H1 (cell line): ENCODE measurements around the gene CPLX1.

Source experiments
- ATF2 ChIP-seq: IDR thresholded peaks from 2 replicates; pipeline ENCODE4 v1.6.1; 2012; ENCODE audit warnings: low read length, inconsistent platforms
- ATF3 ChIP-seq: IDR thresholded peaks from 2 replicates; pipeline ENCODE4 v1.6.1; 2011; ENCODE audit warnings: low read depth, mild to moderate bottlenecking, low read length; ENCODE audit not compliant: insufficient read depth
- CEBPB ChIP-seq: IDR thresholded peaks from 2 replicates; pipeline ENCODE4 v1.6.1; 2012; ENCODE audit warnings: low read depth, low read length
- CHD1 ChIP-seq: IDR thresholded peaks from 2 replicates; pipeline ENCODE4 v1.6.1; 2012; ENCODE audit warnings: low read depth, low read length, improper control_type of control experiment
- CHD2 ChIP-seq: IDR thresholded peaks from 2 replicates; pipeline ENCODE4 v1.6.1; 2012; ENCODE audit warnings: low read length, improper control_type of control experiment
- CTCF ChIP-seq, 3 experiments: IDR thresholded peaks; 1 replicate in 2 of 3; 2 replicates in 1 of 3; pipeline versions ENCODE4 v1.5.1 to v1.6.1; 2011; ENCODE audit warnings: low read length in 3 of 3, mild to moderate bottlenecking in 3 of 3, inconsistent platforms in 2 of 3, low read depth in 1 of 3, moderate library complexity in 1 of 3; ENCODE audit not compliant: insufficient read depth in 1 of 3; ENCODE audit errors: control extremely low read depth in 1 of 3
- EZH2 ChIP-seq: fragments of 200-600 bp; sonication (generic); IDR thresholded peaks from 2 replicates; pipeline ENCODE4 v1.7.1; 2012; ENCODE audit warnings: low read depth, mild to moderate bottlenecking, moderate library complexity, low read length, inconsistent platforms; ENCODE audit not compliant: severe bottlenecking
- MAX ChIP-seq: IDR thresholded peaks from 2 replicates; pipeline ENCODE4 v1.6.1; 2012; ENCODE audit warnings: inconsistent platforms
- POLR2A ChIP-seq, 2 experiments: IDR thresholded peaks; 1 replicate in 1 of 2; 2 replicates in 1 of 2; pipeline ENCODE4 v1.6.1; 2011; ENCODE audit warnings: low read depth in 2 of 2, low read length in 2 of 2, mild to moderate bottlenecking in 2 of 2; ENCODE audit errors: control extremely low read depth in 1 of 2
- POLR2AphosphoS5 ChIP-seq: IDR thresholded peaks from 2 replicates; pipeline ENCODE4 v1.6.1; 2011; ENCODE audit warnings: low read depth, low read length
- RAD21 ChIP-seq, 2 experiments: IDR thresholded peaks in 1 of 2; conservative IDR thresholded peaks in 1 of 2; 2 replicates each; pipeline ENCODE4 v1.6.1; 2011; ENCODE audit warnings: low read depth in 2 of 2, low read length in 2 of 2, improper control_type of control experiment in 1 of 2, inconsistent platforms in 1 of 2, mild to moderate bottlenecking in 1 of 2, moderate library complexity in 1 of 2
- SAP30 ChIP-seq: fragments of 300-600 bp; sonication (generic); IDR thresholded peaks from 2 replicates; pipeline ENCODE4 v1.7.1; 2012; ENCODE audit warnings: low read length, moderate library complexity, mild to moderate bottlenecking, inconsistent platforms; ENCODE audit not compliant: insufficient read depth, insufficient replicate concordance
- SP2 ChIP-seq: IDR thresholded peaks from 2 replicates; pipeline ENCODE4 v1.6.1; 2012; ENCODE audit warnings: mild to moderate bottlenecking, low read length, inconsistent platforms
- YY1 ChIP-seq: IDR thresholded peaks from 2 replicates; pipeline ENCODE4 v1.6.1; 2011; ENCODE audit warnings: low read depth, mild to moderate bottlenecking, low read length

GRCh38 chr4:856225-856901, 30.4 kb upstream of the CPLX1 start:
- TF ChIP-seq MAX = no peak
- TF ChIP-seq ATF2 = no peak
- no peak for TF ChIP-seq CTCF (IDR thresholded peaks at IDR 0.05; ENCODE audit: control extremely low read depth in 1 of 3, insufficient read depth in 1 of 3, low read depth in 1 of 3, low read length in 3 of 3)
- no peak for TF ChIP-seq POLR2A (IDR thresholded peaks at IDR 0.05; ENCODE audit: control extremely low read depth in 1 of 2, low read depth in 2 of 2, low read length in 2 of 2)
- no peak for TF ChIP-seq CHD1
- TF ChIP-seq RAD21 (IDR thresholded peaks at IDR 0.05 in 1 of 2, conservative IDR thresholded peaks at IDR 0.05 in 1 of 2; ENCODE audit: low read depth in 2 of 2, low read length in 2 of 2) = no peak
- TF ChIP-seq CEBPB = no peak
- no peak for TF ChIP-seq ATF3
- TF ChIP-seq EZH2 = no peak
- no peak for TF ChIP-seq POLR2AphosphoS5
- TF ChIP-seq SAP30 = no peak
- no peak for TF ChIP-seq SP2
- no peak for TF ChIP-seq YY1
- TF ChIP-seq CHD2 = no peak
